ENCODE measurements around the gene NDRG2.

DNA sequence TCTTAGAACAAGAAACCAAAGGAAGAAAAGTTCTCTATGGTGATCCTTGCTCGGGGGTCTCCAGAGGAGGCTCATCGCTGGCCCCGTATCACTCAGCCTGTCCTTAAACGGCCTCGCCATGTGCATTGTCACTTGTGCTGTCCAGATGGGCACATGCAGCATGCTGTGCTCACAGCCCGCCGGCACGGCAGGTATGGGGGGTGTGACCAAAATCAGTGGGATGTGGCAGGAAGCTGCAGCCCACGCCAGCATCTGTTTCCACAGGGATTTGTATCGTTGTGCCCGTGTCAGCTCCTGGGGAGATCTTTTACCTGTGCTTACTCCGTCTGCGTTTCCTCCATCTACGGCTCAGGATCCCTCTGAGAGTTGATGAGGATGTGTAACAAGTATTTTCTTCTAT is 28.3 kb downstream of the NDRG2 start:
- TF ChIP-seq, protein P1, sequence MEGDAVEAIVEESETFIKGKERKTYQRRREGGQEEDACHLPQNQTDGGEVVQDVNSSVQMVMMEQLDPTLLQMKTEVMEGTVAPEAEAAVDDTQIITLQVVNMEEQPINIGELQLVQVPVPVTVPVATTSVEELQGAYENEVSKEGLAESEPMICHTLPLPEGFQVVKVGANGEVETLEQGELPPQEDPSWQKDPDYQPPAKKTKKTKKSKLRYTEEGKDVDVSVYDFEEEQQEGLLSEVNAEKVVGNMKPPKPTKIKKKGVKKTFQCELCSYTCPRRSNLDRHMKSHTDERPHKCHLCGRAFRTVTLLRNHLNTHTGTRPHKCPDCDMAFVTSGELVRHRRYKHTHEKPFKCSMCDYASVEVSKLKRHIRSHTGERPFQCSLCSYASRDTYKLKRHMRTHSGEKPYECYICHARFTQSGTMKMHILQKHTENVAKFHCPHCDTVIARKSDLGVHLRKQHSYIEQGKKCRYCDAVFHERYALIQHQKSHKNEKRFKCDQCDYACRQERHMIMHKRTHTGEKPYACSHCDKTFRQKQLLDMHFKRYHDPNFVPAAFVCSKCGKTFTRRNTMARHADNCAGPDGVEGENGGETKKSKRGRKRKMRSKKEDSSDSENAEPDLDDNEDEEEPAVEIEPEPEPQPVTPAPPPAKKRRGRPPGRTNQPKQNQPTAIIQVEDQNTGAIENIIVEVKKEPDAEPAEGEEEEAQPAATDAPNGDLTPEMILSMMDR (IDR thresholded peaks at IDR 0.05 in 2 of 3, conservative IDR thresholded peaks at IDR 0.05 in 1 of 3; ENCODE audit: borderline replicate concordance in 1 of 3, insufficient read depth in 1 of 3, low read depth in 2 of 3, low read length in 2 of 3): no peak
- TF ChIP-seq CEBPB (IDR thresholded peaks at IDR 0.05; ENCODE audit: low read depth): no peak
- TF ChIP-seq, protein P2, sequence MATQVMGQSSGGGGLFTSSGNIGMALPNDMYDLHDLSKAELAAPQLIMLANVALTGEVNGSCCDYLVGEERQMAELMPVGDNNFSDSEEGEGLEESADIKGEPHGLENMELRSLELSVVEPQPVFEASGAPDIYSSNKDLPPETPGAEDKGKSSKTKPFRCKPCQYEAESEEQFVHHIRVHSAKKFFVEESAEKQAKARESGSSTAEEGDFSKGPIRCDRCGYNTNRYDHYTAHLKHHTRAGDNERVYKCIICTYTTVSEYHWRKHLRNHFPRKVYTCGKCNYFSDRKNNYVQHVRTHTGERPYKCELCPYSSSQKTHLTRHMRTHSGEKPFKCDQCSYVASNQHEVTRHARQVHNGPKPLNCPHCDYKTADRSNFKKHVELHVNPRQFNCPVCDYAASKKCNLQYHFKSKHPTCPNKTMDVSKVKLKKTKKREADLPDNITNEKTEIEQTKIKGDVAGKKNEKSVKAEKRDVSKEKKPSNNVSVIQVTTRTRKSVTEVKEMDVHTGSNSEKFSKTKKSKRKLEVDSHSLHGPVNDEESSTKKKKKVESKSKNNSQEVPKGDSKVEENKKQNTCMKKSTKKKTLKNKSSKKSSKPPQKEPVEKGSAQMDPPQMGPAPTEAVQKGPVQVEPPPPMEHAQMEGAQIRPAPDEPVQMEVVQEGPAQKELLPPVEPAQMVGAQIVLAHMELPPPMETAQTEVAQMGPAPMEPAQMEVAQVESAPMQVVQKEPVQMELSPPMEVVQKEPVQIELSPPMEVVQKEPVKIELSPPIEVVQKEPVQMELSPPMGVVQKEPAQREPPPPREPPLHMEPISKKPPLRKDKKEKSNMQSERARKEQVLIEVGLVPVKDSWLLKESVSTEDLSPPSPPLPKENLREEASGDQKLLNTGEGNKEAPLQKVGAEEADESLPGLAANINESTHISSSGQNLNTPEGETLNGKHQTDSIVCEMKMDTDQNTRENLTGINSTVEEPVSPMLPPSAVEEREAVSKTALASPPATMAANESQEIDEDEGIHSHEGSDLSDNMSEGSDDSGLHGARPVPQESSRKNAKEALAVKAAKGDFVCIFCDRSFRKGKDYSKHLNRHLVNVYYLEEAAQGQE (IDR thresholded peaks at IDR 0.05; ENCODE audit: low read depth): no peak

All from HCT116 (cell line).